Endodermal cell (in vitro differentiated cells): ENCODE results near the gene ZNF318. TPM values are rescaled to one million over a fixed set of nuclear protein-coding genes. Genes with fewer than 3 reads are reported as not detected.
A peak's percentile ranks its signal among the peaks of the same experiment; 100 is the strongest.
"Not testable (repeated sequence)": the region's sequence is repeated elsewhere in the genome, so short reads cannot be mapped to it uniquely, and the experiment has no call there.

Source experiments
- DNase-seq: peaks from one replicate; pipeline ENCODE4 v3.0.0-alpha.2; 2017
- H3K27ac ChIP-seq: 2 replicates; pipeline ENCODE4 v1.5.1; 2013; ENCODE audit warnings: mild to moderate bottlenecking, low read depth, low read length, moderate library complexity
- H3K27me3 ChIP-seq: 2 replicates; pipeline ENCODE4 v1.6.1; 2013; ENCODE audit warnings: mild to moderate bottlenecking, low read length, moderate library complexity; ENCODE audit not compliant: insufficient read depth, control insufficient read depth, poor library complexity, severe bottlenecking
- H3K36me3 ChIP-seq: 2 replicates; pipeline ENCODE4 v1.7.0; 2013; ENCODE audit warnings: mild to moderate bottlenecking, low read length, moderate library complexity; ENCODE audit not compliant: control insufficient read depth, insufficient read depth
- H3K4me1 ChIP-seq: one replicate; pipeline ENCODE4 v1.7.0; 2013; ENCODE audit warnings: low read length; ENCODE audit not compliant: control insufficient read depth, insufficient read depth
- H3K4me3 ChIP-seq: 2 replicates; pipeline ENCODE4 v1.5.1; 2013; ENCODE audit warnings: mild to moderate bottlenecking, low read length, moderate library complexity
- H3K9ac ChIP-seq: 2 replicates; pipeline ENCODE4 v1.6.1; 2013; ENCODE audit warnings: mild to moderate bottlenecking, low read length, moderate library complexity; ENCODE audit not compliant: poor library complexity, severe bottlenecking; ENCODE audit errors: extremely low read depth
- H3K9me3 ChIP-seq: 2 replicates; pipeline ENCODE4 v1.6.1; 2013; ENCODE audit warnings: mild to moderate bottlenecking, low read length, moderate library complexity; ENCODE audit not compliant: control insufficient read depth
- H3K27ac Mint-ChIP-seq: 2 replicates; pipeline ENCODE4 v1.8.0; 2020; ENCODE audit warnings: mixed read lengths
- H3K27me3 Mint-ChIP-seq: 2 replicates; pipeline ENCODE4 v1.8.0; 2021; ENCODE audit warnings: mild to moderate bottlenecking, mixed read lengths; ENCODE audit not compliant: insufficient read depth
- H3K36me3 Mint-ChIP-seq: 2 replicates; pipeline ENCODE4 v1.8.0; 2020; ENCODE audit warnings: low read depth, mixed read lengths
- H3K4me1 Mint-ChIP-seq: 2 replicates; pipeline ENCODE4 v1.8.0; 2020; ENCODE audit warnings: mixed read lengths
- H3K4me3 Mint-ChIP-seq: 2 replicates; pipeline ENCODE4 v1.8.0; 2020; ENCODE audit warnings: mild to moderate bottlenecking, moderate library complexity, mixed read lengths
- H3K9me3 Mint-ChIP-seq: 2 replicates; pipeline ENCODE4 v1.8.0; 2020; ENCODE audit warnings: mild to moderate bottlenecking, mixed read lengths
- WGBS, 2 experiments: methylation state at CpG; one replicate each; pipeline versions ENCODE4 v1.1.5 to v1.1.7; 2013; ENCODE audit warnings: missing lambda C conversion rate in 2 of 2, mixed read lengths in 1 of 2; ENCODE audit not compliant: insufficient coverage in 1 of 2, insufficient read length in 1 of 2; 5-methylcytosine and 5-hydroxymethylcytosine counted together
- total RNA-seq, 2 donors: library from RNA; stranded (reverse); fragmentation: NEBNext Ultra II Directional in 1 of 2; extraction: Animal tissue kit (Norgen Biotek cat#: 25700) in 1 of 2; gene quantifications; 2 replicates in 1 of 2; 3 replicates in 1 of 2; pipeline ENCODE4 v1.2.1, GENCODE V29; 2021
- TF ChIP-seq, protein P1 (sequence below): fragments of 200-600 bp; sonication (generic); conservative IDR thresholded peaks from 2 replicates; pipeline ENCODE4 v1.5.0; 2021; ENCODE audit warnings: antibody characterized with exemption, mild to moderate bottlenecking

ZNF318 gene
- total RNA-seq, 2 donors from 2014 or later = 21.3 to 26.4 TPM

DNA sequence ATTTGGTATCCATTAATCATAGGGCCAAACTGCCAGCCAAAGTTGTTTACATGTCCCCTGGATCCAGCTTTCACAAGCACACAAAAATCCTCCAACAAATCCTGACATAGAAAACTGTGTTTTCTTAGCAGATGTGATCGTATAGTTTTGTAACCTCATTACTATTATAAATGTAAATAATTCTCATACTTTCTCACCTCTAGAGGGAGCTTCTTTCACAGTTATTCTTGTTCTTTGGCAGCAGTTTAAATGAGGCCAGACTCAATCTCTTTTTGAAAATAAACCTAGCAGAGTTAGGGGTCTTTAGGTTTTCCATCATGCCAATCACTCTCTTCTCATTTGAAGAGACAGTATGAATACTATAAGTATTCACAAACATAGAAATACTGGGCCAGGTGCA is 17.0 kb upstream of the ZNF318 start:
- Mint-ChIP-seq H3K4me3 (no peak overlapping the region), H3K27ac (no peak overlapping the region), H3K27me3 (peaks cover 2% of the 10 kb centered on the region), H3K36me3 (no peaks in the 10 kb centered on the region), H3K4me1 (peaks cover 10% of the 10 kb centered on the region), H3K9me3 (no peaks in the 10 kb centered on the region)
- no peak for DNase-seq
- H3K9ac ChIP-seq = no peak overlapping the region
- TF ChIP-seq, protein P1, sequence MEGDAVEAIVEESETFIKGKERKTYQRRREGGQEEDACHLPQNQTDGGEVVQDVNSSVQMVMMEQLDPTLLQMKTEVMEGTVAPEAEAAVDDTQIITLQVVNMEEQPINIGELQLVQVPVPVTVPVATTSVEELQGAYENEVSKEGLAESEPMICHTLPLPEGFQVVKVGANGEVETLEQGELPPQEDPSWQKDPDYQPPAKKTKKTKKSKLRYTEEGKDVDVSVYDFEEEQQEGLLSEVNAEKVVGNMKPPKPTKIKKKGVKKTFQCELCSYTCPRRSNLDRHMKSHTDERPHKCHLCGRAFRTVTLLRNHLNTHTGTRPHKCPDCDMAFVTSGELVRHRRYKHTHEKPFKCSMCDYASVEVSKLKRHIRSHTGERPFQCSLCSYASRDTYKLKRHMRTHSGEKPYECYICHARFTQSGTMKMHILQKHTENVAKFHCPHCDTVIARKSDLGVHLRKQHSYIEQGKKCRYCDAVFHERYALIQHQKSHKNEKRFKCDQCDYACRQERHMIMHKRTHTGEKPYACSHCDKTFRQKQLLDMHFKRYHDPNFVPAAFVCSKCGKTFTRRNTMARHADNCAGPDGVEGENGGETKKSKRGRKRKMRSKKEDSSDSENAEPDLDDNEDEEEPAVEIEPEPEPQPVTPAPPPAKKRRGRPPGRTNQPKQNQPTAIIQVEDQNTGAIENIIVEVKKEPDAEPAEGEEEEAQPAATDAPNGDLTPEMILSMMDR = peak; percentile 64
- no CpG with 5 or more reads among the region's 1 CpG for WGBS, 2 experiments
- peaks cover 15% of the 10 kb centered on the region for H3K27me3 ChIP-seq
- H3K4me1 ChIP-seq = peaks cover 11% of the 10 kb centered on the region
- H3K4me3 ChIP-seq = no peak overlapping the region
- no peak overlapping the region for H3K27ac ChIP-seq
- H3K36me3 ChIP-seq = no peaks in the 10 kb centered on the region
- H3K9me3 ChIP-seq = no peaks in the 10 kb centered on the region

DNA sequence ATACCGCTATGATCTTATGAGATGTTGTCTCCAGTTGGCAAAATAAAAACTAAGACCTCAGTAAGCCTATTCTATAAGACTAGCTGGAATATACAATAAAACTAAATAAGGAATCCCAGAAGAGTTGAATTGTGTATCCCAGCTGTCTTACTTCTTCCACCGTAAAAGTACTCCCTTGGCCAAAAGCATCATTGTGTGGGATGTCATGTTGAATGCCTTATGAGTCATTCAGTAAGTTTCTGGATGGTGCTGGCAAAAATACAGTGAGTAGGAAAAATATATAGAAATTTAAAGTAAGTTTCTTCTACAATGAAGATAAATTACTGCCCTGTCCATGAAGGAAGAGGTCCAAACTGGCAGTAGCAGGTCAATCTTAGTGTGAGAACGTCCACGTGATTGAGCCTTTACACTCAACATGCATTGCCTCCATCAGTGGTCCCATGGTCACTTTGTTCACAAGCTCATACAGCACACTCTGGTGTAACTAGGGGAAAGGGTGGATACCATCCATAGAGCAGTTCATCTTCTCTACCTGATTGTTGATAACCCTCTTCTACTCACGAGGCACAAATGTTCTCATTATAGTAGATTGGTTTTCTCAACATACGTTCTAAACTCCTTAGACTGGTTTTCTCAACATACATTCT is 13.7 kb upstream of the ZNF318 start:
- no peaks in the 10 kb centered on the region for H3K9me3 ChIP-seq
- 93 to 100% methylated on average over 4 to 5 of the region's 6 CpGs for WGBS, 2 experiments
- TF ChIP-seq, protein P1 = no peak
- H3K36me3 Mint-ChIP-seq = no peaks in the 10 kb centered on the region
- H3K9ac ChIP-seq = no peak overlapping the region
- no peak overlapping the region for H3K27ac Mint-ChIP-seq
- peaks cover 4% of the 10 kb centered on the region for H3K4me1 ChIP-seq
- no peak for DNase-seq
- H3K27ac ChIP-seq = no peak overlapping the region
- no peak overlapping the region for H3K4me3 Mint-ChIP-seq
- H3K36me3 ChIP-seq = no peaks in the 10 kb centered on the region
- H3K9me3 Mint-ChIP-seq = no peaks in the 10 kb centered on the region
- H3K4me3 ChIP-seq = no peak overlapping the region
- peaks cover 34% of the 10 kb centered on the region for H3K27me3 ChIP-seq
- H3K4me1 Mint-ChIP-seq = no peaks in the 10 kb centered on the region
- peaks cover 15% of the 10 kb centered on the region for H3K27me3 Mint-ChIP-seq

DNA sequence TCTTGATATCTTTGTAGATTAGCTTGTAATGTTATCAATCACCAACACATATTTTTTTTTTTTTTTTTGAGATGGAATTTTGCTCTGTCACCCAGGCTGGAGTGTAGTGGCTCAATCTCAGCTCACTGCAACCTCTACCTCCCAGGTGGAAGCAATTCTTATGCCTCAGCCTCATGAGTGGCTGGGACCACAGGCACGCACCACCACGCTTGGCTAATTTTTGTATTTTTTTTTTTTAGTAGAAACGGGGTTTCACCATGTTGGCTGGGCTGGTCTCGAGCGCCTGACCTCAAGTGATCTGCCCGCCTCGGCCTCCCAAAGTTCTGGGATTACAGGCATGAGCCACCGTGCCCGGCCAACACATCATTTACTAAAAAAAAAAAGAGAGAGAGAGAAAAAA is 11.4 kb upstream of the ZNF318 start:
- 91 to 100% methylated on average over 3 to 7 of the region's 9 CpGs for WGBS, 2 experiments
- peaks cover 34% of the 10 kb centered on the region for H3K27me3 ChIP-seq
- not testable (repeated sequence) for H3K9me3 ChIP-seq, H3K4me3 Mint-ChIP-seq, H3K4me3 ChIP-seq, H3K4me1 Mint-ChIP-seq, H3K27ac ChIP-seq, H3K27ac Mint-ChIP-seq, H3K36me3 Mint-ChIP-seq, H3K9ac ChIP-seq, H3K36me3 ChIP-seq, H3K9me3 Mint-ChIP-seq, H3K4me1 ChIP-seq, DNase-seq
- H3K27me3 Mint-ChIP-seq = peaks cover 13% of the 10 kb centered on the region

GRCh38 chr6:43378631-43379030 is 9.2 kb upstream of the ZNF318 start:
- no peak for DNase-seq
- no peaks in the 10 kb centered on the region for H3K36me3 Mint-ChIP-seq
- H3K9ac ChIP-seq = no peak overlapping the region
- H3K9me3 ChIP-seq = no peaks in the 10 kb centered on the region
- TF ChIP-seq, protein P1 = peak; percentile 29
- H3K27me3 Mint-ChIP-seq = peaks cover 13% of the 10 kb centered on the region
- H3K9me3 Mint-ChIP-seq = no peaks in the 10 kb centered on the region
- H3K4me3 Mint-ChIP-seq = no peak overlapping the region
- H3K4me1 ChIP-seq = peaks cover 4% of the 10 kb centered on the region
- no peak overlapping the region for H3K27ac Mint-ChIP-seq
- H3K4me3 ChIP-seq = no peak overlapping the region
- H3K27ac ChIP-seq = no peak overlapping the region
- H3K36me3 ChIP-seq = no peaks in the 10 kb centered on the region
- 86% methylated on average over 2 to 3 of the region's 3 CpGs for WGBS, 2 experiments
- H3K27me3 ChIP-seq = peaks cover 38% of the 10 kb centered on the region
- H3K4me1 Mint-ChIP-seq = no peaks in the 10 kb centered on the region
